GM19351 (cell line): Measurements from ENCODE around the gene DAB1.

ENCODE experiments used
- ATAC-seq: cut with Tn5 transposase; IDR thresholded peaks from one replicate; pipeline ENCODE4 v1.9.1; 2021; ENCODE audit warnings: mild to moderate bottlenecking, moderate library complexity; ENCODE audit not compliant: unreplicated experiment

DAB1 gene

DNA sequence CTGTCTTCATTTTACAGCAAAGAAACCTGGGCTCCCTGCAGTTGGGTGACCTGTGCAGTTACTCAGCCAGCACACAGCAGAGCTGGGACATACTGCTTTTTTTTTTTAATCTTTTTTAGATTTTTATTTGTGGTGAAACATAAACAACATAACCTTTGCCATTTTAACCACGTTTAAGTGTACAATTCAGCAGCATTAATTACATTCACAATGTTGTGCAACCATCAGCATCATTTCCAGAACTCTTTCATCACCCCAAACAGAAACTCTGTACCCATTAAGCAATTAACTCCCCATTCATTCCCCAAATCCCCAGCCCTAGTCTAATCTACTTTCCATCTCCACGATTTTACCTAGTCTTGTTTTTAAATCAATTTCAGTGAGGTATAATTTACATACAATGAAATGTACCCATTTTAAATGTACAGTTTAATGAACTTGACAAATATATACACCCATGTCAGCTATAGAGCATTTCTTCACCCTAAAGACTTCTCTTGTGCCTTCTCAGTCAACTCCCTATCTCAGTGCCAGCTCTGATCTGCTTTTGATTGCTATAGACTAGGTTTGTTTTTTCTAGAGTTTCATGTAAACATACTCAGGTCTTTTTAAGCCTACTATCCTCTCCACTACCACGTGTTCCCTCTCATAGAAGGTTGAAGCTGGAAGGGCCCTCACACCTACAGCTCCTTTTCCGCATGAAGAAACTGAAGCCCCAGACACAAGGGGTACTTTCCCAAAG, 420.3 kb downstream of the DAB1 start:
- no peak for ATAC-seq

DNA sequence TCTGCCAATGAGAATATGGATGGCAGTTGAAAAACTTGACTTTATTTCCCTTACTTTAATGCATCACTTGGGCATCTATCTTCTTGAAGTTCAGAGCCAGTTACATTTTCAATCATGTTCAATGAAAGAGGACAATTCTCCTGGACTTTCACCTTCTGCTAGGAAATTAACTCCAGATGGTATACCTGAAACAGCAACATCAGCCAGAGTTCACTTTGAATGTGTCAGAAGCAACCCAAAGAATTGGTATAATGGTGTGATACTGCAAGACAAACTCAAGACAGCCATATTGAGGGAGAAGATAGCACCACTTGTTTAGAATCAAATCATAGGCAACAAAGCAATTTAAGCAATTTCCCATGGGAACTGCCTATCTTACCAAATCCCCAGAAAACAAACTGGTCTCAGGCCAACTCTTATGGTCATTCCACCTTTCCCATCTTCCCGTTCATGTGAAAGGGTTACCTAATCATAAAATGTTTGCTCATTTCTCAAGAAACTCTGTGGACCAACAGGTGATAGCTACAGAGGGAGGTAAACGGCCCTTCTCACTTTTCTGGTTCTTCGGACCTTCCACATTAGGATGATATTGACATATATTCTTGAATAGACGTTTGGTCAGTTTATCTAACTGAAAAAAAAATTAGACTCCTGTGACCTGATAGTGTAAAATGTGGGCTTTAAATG, 428.3 kb downstream of the DAB1 start:
- no peak for ATAC-seq

DNA sequence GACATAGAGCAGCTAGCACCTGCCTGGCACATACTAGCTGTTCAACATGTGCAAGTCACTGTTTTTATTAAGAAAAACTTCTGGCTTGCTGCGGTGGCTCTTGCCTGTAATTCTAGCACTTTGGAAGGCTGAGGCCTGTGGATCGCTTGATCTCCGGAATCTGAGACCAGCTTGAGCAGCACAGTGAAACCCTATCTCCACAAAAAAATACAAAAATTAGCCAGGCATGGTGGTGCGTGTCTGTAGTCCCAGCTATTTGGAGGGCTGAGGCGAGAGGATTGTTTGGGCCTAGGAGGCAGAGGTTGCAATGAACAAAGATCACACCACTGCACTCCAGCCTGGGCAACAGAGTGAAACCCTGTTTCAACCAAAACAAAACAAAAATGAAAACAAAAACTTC, 430.4 kb downstream of the DAB1 start:
- no peak for ATAC-seq

DNA sequence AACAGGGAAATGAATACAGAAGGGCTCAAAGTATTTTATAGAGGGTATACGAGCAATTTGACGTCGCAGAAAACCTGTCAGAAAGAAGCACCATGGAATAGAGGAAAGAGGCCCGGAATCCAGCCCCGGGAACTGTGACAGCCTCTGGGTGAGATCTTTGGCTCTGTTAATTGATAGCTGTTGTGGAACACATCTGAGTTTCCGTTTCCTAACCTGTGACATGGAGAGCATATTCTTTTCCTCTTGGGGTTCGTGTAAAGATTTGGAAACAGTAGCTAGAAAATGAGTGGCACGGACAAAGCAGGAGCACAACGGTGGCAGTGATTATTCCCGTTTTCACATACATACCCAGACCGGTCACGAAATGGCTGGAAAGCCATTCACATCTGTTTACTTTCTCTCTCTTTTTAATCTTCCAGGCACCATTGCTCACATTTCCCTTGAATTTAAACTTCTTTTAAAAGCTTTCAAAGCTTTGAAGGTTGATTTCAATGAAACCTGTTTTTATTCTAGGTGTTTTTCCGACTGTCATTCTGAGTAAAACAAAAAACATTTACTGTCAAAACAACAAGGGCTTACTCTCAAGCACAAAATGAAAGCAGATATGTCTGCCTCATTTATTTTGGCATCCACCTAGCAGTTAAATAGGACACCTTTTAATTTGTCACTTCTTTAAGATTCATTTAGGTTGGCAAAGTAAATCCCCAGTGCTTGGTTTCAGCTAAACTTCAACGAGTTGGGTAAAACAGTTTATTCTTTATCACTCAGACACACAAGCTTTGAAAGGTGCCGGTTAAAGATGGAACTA, 431.3 kb downstream of the DAB1 start:
- ATAC-seq: no peak

DNA sequence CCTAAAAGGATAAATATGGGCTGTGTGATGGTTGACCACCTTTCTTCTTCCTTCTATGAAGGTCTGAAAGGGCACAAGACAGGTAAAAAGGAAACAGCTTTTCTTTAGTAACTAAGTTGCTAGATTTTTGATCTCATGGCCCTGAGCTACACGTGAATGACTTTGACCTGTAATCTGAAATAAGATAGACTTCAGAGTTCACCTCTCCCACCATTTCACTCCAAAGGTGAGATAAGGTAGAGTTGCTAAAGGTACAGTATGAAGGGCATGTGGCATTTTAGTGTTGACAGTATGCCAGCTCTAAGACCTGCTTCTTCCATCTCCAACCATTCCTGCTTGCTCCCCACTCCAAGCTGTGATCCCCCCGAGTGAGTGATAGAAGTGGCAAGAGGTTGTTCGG, 432.3 kb downstream of the DAB1 start:
- no peak for ATAC-seq

DNA sequence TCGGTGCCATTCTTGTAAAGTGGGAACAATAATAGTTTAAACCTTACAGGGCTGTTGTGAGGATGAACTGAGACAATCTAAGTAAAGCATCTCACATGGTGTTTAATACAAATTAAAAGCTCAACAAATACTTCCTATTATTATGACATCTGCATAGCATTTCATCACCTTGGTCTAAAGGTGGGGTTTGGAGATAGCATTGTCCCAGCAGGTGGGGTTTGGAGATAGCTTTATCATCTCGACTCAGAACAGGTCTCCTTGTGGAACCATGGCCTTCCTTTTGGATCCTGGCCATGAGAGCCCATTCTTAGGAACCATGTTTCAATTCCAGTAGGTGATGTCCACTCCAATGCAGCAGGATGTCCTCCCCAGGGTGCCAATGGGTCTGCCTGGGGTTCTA, 437.5 kb downstream of the DAB1 start:
- ATAC-seq: no peak

DNA sequence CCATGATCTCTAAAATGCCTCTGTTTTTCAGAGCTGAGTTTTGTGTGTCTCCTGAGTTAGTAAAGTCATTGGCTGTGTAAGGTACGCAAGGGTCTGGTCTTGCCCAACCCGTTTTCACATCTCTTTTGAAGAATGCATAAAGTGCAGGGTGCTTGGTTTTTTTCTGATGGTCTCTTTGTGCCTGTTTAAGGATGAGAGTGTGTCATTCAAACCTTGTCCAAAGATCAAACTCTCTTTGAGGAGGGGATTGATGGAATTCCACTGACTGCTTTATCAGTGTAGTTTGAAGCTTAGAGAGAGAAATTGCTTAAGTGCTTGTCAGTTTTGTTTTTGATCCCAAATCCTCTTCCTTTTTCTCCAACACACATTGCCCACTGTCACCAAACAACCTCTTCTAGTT, 438.0 kb downstream of the DAB1 start:
- ATAC-seq: no peak

DNA sequence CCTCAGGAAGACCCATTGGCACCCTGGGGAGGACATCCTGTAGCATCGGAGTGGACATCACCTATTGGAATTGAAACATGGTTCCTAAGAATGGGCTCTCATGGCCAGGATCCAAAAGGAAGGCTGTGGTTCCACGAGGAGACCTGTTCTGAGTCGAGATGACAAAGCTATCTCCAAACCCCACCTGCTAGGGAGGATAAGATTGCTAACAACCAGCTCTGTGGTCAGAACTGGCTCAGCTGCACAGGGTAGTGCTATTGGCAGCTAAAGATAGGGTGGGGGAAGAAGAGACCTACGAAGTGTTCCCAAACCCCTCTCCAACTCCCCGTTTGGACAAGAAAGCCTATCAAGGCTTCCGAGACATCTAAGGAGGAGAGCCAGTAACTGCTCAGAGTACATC, 440.4 kb downstream of the DAB1 start:
- no peak for ATAC-seq

DNA sequence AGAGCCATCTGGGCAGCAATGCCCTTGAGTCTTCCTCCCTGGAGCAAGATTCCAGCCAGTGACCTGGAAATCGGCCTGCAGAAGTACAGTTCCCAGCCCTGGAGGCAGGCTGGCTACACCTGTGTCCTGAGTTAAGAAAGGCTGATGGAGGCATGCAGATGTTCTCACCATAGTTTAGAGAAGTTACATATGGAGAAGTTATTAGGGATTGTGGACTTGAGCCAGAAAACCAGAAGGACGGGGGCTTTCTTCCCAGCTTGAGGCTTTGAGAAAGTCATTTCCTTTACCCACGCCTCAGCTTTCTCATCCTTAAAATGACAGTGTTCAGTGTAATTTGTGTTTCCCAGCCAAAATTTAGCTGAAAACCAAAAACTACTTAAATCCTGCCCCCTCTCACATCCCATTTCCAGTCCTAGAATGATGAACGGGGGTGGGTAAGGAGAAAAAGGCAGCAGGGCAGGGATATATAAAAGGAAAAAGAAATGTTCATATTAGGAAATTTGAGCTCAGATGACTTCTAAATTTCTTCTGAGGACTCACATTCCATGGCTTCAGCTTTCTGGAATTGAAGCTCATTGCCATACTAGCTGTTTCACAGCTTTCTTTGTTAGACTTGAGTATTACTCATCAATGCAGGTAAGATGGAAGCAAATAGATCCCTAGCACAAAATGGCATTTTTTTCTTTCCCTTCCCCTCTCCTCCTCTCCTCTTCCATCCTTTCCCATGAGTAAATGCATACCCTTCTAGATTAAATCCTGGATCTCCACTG, 443.7 kb downstream of the DAB1 start:
- no peak for ATAC-seq

DNA sequence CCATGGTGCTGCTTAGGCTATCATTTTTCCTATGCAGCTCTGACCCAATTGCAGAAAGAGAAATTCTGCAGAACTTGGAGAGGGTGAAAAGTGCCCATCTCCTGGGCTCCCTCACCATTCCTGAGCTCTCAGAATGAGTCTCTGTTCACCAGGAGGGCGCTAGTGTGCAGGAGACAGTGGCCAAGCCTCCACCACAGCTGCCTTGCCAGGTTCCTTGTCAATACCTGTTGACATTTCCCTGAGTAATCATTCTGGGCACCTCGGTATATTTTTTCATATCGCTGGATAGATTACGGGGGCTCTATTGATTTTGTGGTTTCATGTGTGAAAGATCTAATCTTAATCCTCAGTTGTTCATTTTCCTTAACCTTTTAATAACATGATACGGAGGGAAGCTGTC, 445.0 kb downstream of the DAB1 start:
- ATAC-seq: no peak

DNA sequence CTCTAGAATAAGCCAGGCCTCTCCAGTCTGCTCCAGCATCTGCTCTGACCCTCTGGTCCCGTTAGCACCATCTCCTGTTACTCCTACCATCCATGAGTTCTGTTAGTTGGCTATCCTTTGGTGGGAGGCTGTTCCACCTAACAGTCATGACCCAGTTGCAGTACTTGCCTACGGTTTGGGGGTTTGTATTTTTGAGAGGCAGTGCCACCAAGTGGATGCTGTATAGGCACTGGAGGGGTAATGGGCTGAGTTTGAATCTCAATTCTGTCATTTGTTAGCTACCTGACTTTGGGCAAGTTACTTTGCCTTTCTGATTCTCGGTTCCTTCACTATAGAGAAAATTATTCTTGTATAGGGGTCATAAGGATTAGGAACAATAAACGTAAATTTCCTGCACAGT, 445.9 kb downstream of the DAB1 start:
- ATAC-seq: no peak

DNA sequence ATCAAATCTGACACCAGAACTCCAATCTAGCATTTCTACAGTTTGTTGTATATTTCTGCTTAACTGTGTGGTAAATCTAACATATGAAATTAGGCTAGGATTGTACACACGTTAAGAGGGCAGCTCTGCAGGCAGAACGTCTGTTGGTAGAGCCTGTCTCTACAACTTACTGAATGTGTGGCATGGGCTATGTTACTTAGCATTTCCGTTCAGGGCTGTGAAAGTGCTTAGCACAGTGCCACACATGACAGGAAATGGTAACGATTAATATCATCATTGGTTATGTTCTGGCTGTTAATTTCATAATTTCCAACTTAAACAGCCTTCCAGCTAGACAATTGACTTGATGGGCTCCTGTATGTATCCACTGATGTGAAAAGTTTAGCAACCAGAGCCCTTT, 448.4 kb downstream of the DAB1 start:
- ATAC-seq: no peak

DNA sequence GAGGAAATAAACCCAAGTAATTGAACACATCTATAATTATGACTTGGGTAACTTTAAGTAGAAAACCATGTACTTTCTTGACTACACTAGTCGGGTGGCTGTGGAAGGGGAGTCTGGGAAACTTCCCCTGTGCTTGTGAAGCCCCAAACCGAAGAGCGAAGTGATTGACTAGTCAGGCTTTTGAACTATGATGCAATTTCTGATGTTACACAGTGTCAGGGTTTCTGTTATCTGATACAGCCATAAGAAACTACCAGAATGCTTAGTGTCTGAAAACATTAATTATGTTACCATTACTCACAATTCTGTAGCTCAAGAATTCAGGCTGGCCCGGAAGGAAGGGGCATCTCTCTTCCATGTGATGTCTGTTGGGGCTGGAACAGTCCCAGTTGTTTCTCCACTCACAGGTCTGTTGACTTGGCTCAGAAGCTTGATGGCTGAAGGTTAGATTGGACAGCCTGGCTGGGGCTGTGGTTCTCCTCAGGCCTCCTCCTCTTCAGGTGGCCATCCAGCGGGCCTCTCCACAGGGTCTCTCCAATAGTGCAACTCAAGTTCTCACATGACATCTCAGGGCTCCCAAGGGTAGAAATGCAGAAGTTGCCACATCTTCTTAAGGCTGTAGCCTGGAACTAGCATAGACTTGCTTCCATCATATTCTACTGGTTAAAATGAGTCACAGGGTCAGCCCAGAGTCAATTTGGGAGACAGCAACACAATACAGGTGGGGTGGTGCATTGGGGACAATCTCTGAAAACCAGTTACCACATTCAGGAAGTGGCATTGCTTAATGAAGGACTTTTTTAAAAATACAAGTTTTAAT, 449.7 kb downstream of the DAB1 start:
- no peak for ATAC-seq

DNA sequence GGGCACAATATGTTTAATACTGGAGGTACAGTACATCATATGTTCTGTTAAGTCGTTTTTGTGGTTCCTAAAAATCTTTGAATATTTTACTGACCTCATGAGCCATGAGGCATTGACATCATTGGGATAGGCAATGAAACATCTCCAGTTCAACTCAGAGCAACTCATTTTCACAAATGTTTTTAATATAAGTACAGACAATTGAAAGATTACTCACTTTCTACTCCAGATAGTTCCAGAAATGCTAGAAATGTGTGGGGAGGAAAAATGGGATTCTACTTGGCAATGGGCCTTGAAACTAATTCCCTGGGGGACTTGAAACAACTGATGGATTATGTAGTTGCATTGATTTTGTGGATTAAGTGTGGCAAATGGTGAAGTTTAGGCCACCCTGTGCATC, 450.9 kb downstream of the DAB1 start:
- ATAC-seq: no peak

DNA sequence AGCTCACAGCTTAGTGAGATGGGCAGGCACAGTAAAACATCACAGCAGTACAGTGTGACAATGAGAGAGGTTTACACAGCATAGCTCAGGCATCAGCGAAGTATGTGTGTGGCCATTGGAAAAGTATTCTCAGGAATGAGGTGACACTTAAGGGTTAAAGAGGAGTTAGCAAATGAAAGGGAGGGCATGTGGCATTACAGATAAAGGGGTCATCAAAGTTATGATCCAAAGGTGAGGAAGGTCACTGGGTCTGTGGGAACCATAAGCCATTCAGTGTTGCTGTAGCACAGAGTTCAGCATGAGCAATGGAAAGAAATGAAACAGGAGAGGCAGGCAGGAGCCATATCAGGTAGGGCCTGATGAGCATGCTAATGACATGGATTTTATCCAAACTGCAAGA, 453.6 kb downstream of the DAB1 start:
- no peak for ATAC-seq

DNA sequence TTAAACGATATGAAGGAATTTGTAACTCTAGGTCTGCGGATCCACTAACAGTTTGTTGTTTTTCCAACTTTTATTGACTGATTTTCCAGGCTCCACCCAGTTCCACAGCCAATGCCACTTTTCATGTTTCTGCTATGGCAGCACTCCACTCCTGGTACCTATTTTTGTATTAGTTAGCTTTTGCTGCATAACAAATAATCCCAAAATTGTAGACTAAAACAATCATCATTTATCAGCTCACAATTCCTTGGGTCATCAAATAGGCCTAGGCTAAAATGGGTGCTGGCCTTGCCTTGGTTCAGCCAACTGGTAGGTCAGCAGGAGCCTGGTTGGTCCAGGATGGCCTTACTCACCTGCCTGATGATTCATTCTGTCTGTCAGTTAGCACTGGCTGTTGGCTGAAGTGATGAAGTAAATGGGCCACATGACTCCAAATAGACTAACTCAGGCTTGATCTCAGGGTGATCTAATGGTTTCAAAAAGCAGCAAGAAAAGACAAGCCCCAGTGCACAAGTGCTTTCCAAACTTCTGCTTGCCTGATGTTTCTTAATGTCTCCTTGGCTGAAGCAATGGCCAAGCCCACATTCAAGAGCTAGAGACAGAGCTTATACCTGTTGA, 454.9 kb downstream of the DAB1 start:
- ATAC-seq: no peak

DNA sequence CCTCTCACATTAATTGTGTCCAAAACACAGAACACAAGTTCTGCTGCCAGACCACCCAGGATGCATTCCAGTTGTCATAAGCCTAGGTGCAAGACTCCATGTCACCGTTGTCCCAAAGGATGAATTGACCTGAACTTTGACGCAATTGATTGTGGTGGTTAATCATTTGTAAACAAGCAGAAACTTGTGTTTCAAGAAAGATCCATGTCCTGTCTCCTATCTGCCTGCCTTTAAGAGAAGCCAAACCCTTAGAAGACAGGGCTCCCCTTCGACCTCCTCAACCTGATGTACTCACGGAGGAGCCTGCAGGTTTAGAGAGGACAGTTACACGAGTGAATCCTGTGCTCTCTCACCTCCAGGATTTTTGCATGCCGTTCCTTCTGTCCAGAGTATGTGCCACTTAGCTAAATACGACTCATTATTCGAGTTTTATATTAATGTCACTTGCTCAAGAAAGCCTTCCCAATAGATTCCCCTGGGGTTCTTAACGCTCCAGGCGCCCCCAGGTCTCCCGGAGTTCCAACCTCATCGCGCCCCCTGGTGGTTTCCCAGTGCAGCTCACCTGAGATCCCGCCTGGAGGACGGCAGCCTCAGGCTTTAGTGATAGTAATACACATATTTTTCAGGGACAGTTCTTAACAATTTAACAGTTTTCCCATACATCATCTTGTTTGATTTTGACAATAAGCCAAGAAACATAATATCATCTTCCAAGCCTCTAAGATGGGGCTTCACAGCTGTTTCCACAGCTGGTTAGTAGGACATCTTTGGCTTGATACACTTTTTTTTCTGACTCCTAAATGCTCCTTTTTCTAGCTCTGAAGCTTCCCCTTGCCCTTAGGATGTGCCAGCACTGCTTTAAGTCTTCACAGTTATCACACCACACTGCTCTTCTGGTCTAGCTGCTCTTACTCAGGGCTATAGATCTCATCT, 455.7 kb downstream of the DAB1 start:
- no peak for ATAC-seq

DNA sequence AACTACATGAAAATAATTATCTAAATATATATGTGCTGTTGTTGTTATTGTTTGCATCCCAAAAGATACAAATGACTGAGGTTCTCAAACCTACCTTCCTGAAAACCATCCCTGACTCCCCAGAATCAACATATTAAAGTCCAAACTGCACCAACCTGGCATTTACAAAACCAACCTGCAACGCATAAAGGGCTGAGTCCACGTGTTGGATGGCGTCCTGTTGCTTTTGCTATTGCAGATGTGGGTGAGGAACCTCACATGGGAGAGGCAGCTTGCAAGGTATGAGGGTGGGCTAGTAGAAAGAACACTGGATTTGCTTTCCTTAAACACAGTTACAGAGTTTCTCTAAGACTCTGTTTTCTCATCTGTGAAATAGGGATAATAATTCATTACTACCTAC, 456.5 kb downstream of the DAB1 start:
- no peak for ATAC-seq

DNA sequence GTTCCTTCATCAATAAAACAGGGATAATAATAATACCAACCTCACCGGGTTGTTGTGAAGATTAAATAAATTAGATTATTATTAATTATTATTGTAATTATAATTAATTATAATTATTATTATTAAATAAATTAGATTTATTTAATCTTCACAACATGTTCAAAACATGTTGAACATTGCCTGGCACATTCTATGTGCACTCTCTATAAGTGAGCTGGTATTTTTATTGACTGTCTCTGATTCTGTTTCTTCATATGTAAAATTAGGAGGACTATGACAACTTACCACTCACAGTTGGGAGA, 457.2 kb downstream of the DAB1 start:
- ATAC-seq: no peak
